ENCODE measurements around the gene SLC45A1. TPM values are rescaled to one million over a fixed set of nuclear protein-coding genes. Genes with fewer than 3 reads are reported as not detected.

Gene SLC45A1
- total and polyA plus RNA-seq, 2 of the 4 experiments (the other 2 are of a cell fraction): 0.72 to 3.9 TPM

DNA sequence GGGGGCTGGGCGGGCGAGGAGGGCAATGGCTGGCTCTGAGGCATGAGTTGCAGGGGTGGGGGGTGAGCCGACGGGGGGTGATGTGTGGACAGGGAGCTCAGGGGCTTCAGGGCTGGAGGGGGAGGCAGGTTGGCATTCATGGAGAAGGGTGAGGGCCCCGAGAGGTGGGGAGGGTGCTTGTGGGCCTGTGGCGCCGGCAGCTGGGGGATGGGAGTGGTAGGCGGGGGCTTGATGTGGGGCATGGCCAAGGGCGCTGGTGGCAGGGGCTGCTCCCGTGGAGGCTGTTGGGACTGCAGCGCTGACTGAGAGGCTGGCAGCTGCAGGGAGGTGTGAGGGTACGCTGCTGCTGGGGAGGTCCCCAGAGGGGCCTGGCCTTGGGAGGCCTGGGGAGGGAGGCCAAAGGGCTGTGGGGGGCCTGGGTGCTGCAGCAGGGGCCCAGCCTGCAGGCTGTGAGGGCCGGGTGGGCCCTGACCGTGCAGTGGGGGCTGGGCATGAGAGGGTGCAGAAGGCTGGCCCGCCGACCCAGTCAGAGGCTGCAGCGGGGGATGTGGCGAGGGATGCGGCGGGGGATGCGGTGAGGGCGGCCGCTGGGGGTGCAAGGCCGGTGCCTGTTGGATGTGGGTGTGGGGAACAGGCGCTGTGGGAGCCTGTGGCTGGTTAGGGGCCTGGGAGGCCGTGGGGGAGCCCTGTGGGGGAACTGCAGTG lies 42.7 kb downstream of the SLC45A1 start:
- dilution Hi-C loops (cut with HindIII; ENCODE audit: low sequenced_read_pairs, unreplicated experiment) (no loop called here), intact Hi-C loops (cut with micrococcal nuclease) (no loop called here), in situ Hi-C loops (cut with MboI; ENCODE audit: low sequenced_read_pairs) (no loop called here)
- Histone ChIP-seq H2BK5ac (ENCODE audit: low read depth, low read length, poor library complexity, severe bottlenecking) (no peak overlapping the region), H3K4ac (ENCODE audit: low read depth, low read length) (no peak overlapping the region), H3K4me3 (ENCODE audit: insufficient read depth, low read depth, low read length) (no peak overlapping the region), H3K27me3 (ENCODE audit: control insufficient read depth, insufficient read depth, low read length) (no peaks in the 10 kb centered on the region), H3K79me1 (ENCODE audit: low read depth in 1 of 2, low read length in 2 of 2) (peaks cover 51 to 72% of the 10 kb centered on the region in 2 experiments), H4K5ac (ENCODE audit: low read depth, low read length) (no peak overlapping the region), H3K4me1 (ENCODE audit: control insufficient read depth, insufficient read depth, low read length) (peaks cover 10% of the 10 kb centered on the region; the same call in 1 of the 2 replicates), H3K9me3 (ENCODE audit: control insufficient read depth, insufficient read depth, low read length) (no peaks in the 10 kb centered on the region), H3K27ac (ENCODE audit: insufficient read depth, low read length) (no peak overlapping the region), H3K4me2 (ENCODE audit: low read depth, low read length) (no peak overlapping the region), H3K36me3 (ENCODE audit: control insufficient read depth, insufficient read depth, low read length) (peaks cover 95% of the 10 kb centered on the region), H2BK20ac (ENCODE audit: low read depth, low read length) (no peak overlapping the region), H4K8ac (ENCODE audit: low read depth in 2 of 2, low read length in 2 of 2) (no peak overlapping the region), H3K14ac (replicated peaks; ENCODE audit: low read depth, low read length) (no peak overlapping the region), H2AFZ (replicated peaks; ENCODE audit: low read length, poor library complexity) (no peak overlapping the region), H3K9me1 (ENCODE audit: insufficient read depth, low read length) (peaks cover 12% of the 10 kb centered on the region; the same call in 1 of the 2 replicates), H3K18ac (ENCODE audit: low read depth, low read length) (no peak overlapping the region), H2AK9ac (replicated peaks; ENCODE audit: low read depth, low read length, poor library complexity) (no peak overlapping the region), H2AK5ac (ENCODE audit: low read depth, low read length) (no peak overlapping the region), H3K23ac (ENCODE audit: low read depth, low read length) (no peak overlapping the region), H4K20me1 (ENCODE audit: insufficient read depth, low read length) (peaks cover 59% of the 10 kb centered on the region), H2BK15ac (ENCODE audit: low read depth, low read length) (no peak overlapping the region), H4K91ac (ENCODE audit: insufficient read depth, low read depth, low read length) (no peak overlapping the region), H3K9ac (ENCODE audit: low read depth, low read length) (no peak overlapping the region), H3K56ac (ENCODE audit: extremely low read depth, insufficient read depth, low read length) (no peak overlapping the region), H2BK120ac (ENCODE audit: low read depth, low read length) (no peak overlapping the region)
- BruUV-seq (replicated peaks): TSS peak; percentile 83
- no CpG with 5 or more reads among the region's 26 CpGs for WGBS, 2 experiments (ENCODE audit: extremely low coverage in 2 of 2, insufficient read length in 1 of 2)
- CTCF ChIA-PET: no interaction called here
- DNase-seq (no peak), ATAC-seq (ENCODE audit: low read depth) (no peak)
- TF ChIP-seq, protein P1, sequence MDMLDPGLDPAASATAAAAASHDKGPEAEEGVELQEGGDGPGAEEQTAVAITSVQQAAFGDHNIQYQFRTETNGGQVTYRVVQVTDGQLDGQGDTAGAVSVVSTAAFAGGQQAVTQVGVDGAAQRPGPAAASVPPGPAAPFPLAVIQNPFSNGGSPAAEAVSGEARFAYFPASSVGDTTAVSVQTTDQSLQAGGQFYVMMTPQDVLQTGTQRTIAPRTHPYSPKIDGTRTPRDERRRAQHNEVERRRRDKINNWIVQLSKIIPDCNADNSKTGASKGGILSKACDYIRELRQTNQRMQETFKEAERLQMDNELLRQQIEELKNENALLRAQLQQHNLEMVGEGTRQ (IDR thresholded peaks at IDR 0.05; ENCODE audit: low read depth, low read length): no peak
- TF ChIP-seq, protein P2, sequence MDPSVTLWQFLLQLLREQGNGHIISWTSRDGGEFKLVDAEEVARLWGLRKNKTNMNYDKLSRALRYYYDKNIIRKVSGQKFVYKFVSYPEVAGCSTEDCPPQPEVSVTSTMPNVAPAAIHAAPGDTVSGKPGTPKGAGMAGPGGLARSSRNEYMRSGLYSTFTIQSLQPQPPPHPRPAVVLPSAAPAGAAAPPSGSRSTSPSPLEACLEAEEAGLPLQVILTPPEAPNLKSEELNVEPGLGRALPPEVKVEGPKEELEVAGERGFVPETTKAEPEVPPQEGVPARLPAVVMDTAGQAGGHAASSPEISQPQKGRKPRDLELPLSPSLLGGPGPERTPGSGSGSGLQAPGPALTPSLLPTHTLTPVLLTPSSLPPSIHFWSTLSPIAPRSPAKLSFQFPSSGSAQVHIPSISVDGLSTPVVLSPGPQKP (IDR thresholded peaks at IDR 0.05; ENCODE audit: borderline replicate concordance, low read depth, low read length): no peak
- TF ChIP-seq MAFK (IDR thresholded peaks at IDR 0.05; ENCODE audit: low read depth, low read length) (no peak), POLR2A (IDR thresholded peaks at IDR 0.05; ENCODE audit: low read depth, low read length) (no peak), MXI1 (IDR thresholded peaks at IDR 0.05; ENCODE audit: borderline replicate concordance, low read depth, low read length) (no peak), CEBPB (IDR thresholded peaks at IDR 0.05; ENCODE audit: low read depth, low read length) (no peak), FOS (IDR thresholded peaks at IDR 0.05; ENCODE audit: low read depth, low read length) (no peak), MAZ (IDR thresholded peaks at IDR 0.05; ENCODE audit: borderline replicate concordance, low read depth, low read length) (no peak), SMC3 (IDR thresholded peaks at IDR 0.05; ENCODE audit: low read depth, low read length) (no peak), RAD21 (IDR thresholded peaks at IDR 0.05; ENCODE audit: low read length) (no peak), RFX5 (IDR thresholded peaks at IDR 0.05; ENCODE audit: low read depth, low read length) (no peak), NFE2L2 (IDR thresholded peaks at IDR 0.05; ENCODE audit: low read depth, low read length) (no peak), CHD1 (IDR thresholded peaks at IDR 0.05; ENCODE audit: low read depth, low read length) (no peak), RCOR1 (IDR thresholded peaks at IDR 0.05; ENCODE audit: insufficient replicate concordance, low read length) (no peak), BHLHE40 (IDR thresholded peaks at IDR 0.05; ENCODE audit: low read depth, low read length) (no peak)
- TF ChIP-seq, protein P3, sequence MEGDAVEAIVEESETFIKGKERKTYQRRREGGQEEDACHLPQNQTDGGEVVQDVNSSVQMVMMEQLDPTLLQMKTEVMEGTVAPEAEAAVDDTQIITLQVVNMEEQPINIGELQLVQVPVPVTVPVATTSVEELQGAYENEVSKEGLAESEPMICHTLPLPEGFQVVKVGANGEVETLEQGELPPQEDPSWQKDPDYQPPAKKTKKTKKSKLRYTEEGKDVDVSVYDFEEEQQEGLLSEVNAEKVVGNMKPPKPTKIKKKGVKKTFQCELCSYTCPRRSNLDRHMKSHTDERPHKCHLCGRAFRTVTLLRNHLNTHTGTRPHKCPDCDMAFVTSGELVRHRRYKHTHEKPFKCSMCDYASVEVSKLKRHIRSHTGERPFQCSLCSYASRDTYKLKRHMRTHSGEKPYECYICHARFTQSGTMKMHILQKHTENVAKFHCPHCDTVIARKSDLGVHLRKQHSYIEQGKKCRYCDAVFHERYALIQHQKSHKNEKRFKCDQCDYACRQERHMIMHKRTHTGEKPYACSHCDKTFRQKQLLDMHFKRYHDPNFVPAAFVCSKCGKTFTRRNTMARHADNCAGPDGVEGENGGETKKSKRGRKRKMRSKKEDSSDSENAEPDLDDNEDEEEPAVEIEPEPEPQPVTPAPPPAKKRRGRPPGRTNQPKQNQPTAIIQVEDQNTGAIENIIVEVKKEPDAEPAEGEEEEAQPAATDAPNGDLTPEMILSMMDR (conservative IDR thresholded peaks at IDR 0.05; ENCODE audit: low read depth, low read length): no peak
- POLR2A ChIA-PET (ENCODE audit: unreplicated experiment): no interaction called here

Data from IMR-90 (cell line).